Panc1 (cell line): Measurements from ENCODE around the gene REV1.

Source experiments
- POLR2AphosphoS5 ChIP-seq: IDR thresholded peaks from 2 replicates; pipeline ENCODE4 v1.6.1; 2012; ENCODE audit warnings: mild to moderate bottlenecking, low read depth, low read length, moderate library complexity
- TF ChIP-seq, protein P1 (sequence below): fragments of 450-650 bp; IDR thresholded peaks from 2 replicates; pipeline ENCODE4 v1.5.1; 2017; ENCODE audit warnings: mild to moderate bottlenecking

DNA sequence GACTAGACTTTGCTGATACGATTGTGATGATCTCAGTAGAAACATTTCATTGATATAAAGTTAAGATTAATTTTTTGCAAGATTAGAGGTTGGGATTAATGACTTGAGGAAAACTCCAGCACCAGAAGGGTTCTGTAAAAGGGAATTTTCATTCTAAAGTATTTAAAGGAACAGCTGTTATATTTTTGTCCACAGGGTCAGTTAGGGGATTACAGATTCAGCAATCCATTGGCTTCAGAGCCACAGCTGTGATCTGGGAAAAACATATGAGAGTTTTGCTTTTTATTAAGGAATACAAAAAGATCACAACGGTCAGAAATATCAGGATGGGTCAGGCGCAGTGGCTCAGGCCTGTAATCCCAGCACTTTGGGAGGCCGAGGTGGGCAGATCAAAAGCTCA, 19.6 kb upstream of the REV1 start:
- TF ChIP-seq, protein P1, sequence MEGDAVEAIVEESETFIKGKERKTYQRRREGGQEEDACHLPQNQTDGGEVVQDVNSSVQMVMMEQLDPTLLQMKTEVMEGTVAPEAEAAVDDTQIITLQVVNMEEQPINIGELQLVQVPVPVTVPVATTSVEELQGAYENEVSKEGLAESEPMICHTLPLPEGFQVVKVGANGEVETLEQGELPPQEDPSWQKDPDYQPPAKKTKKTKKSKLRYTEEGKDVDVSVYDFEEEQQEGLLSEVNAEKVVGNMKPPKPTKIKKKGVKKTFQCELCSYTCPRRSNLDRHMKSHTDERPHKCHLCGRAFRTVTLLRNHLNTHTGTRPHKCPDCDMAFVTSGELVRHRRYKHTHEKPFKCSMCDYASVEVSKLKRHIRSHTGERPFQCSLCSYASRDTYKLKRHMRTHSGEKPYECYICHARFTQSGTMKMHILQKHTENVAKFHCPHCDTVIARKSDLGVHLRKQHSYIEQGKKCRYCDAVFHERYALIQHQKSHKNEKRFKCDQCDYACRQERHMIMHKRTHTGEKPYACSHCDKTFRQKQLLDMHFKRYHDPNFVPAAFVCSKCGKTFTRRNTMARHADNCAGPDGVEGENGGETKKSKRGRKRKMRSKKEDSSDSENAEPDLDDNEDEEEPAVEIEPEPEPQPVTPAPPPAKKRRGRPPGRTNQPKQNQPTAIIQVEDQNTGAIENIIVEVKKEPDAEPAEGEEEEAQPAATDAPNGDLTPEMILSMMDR: no peak
- TF ChIP-seq POLR2AphosphoS5: no peak
